ENCODE results near the gene CTAG1B.
"Not testable (repeated sequence)": the region's sequence is repeated elsewhere in the genome, so short reads cannot be mapped to it uniquely, and the experiment has no call there.

Gene CTAG1B

GRCh38 chrX:154628960-154629359, 9.9 kb upstream of the CTAG1B start:
- DNase-seq = not testable (repeated sequence)

- DNase-seq = not testable (repeated sequence)
Observed at GRCh38 chrX:154620767-154621414, 1.8 kb upstream of the CTAG1B start.

GRCh38 chrX:154613586-154613985, 5.5 kb downstream of the CTAG1B start:
- DNase-seq = not testable (repeated sequence)

- not testable (repeated sequence) for DNase-seq
Observed at GRCh38 chrX:154611146-154611545, 7.9 kb downstream of the CTAG1B start.

GRCh38 chrX:154608823-154609222, 10.3 kb downstream of the CTAG1B start:
- not testable (repeated sequence) for DNase-seq

- not testable (repeated sequence) for DNase-seq
Observed at GRCh38 chrX:154607976-154608375, 11.1 kb downstream of the CTAG1B start.

GRCh38 chrX:154607370-154607769, 11.7 kb downstream of the CTAG1B start:
- DNase-seq = no peak

- no peak for DNase-seq
Observed at GRCh38 chrX:154605566-154605965, 13.5 kb downstream of the CTAG1B start.

GRCh38 chrX:154603438-154604430, 15.3 kb downstream of the CTAG1B start:
- no peak for DNase-seq

GRCh38 chrX:154602766-154603437, 16.2 kb downstream of the CTAG1B start:
- DNase-seq = no peak

- DNase-seq = no peak
Observed at GRCh38 chrX:154602226-154602625, 16.9 kb downstream of the CTAG1B start.

GRCh38 chrX:154600759-154601374, 18.2 kb downstream of the CTAG1B start:
- DNase-seq = no peak

- DNase-seq = no peak
Observed at GRCh38 chrX:154599531-154599930, 19.6 kb downstream of the CTAG1B start.

GRCh38 chrX:154598656-154599055, 20.4 kb downstream of the CTAG1B start:
- no peak for DNase-seq

- no peak for DNase-seq
Observed at GRCh38 chrX:154597221-154597620, 21.9 kb downstream of the CTAG1B start.

- peak in 2 of 56 donors; percentile 0 to 1 for DNase-seq
Observed at GRCh38 chrX:154596290-154596929, 22.7 kb downstream of the CTAG1B start.

- DNase-seq = no peak
Observed at GRCh38 chrX:154595559-154596249, 23.4 kb downstream of the CTAG1B start.

- no peak for DNase-seq
Observed at GRCh38 chrX:154594491-154594890, 24.6 kb downstream of the CTAG1B start.

GRCh38 chrX:154593201-154593600, 25.9 kb downstream of the CTAG1B start:
- DNase-seq = no peak

- no peak for DNase-seq
Observed at GRCh38 chrX:154592505-154592904, 26.6 kb downstream of the CTAG1B start.
